MM.1S (cell line): ENCODE results near the gene GNAL.

Source experiments
- EZH2 ChIP-seq: fragments of 300-600 bp; sonication (generic); optimal IDR thresholded peaks from 2 replicates; pipeline ENCODE3; 2017; ENCODE audit warnings: low read depth, mild to moderate bottlenecking, antibody characterized with exemption, low read length, mixed read lengths
- EZH2phosphoT487 ChIP-seq: fragments of 300-600 bp; sonication (generic); IDR thresholded peaks from 2 replicates; pipeline ENCODE4 v1.6.1; 2018; ENCODE audit warnings: antibody characterized with exemption, low read length
- TF ChIP-seq, protein P1 (sequence below): fragments of 300-600 bp; sonication (generic); IDR thresholded peaks from 2 replicates; pipeline ENCODE4 v1.5.1; 2016; ENCODE audit warnings: antibody characterized with exemption, low read length, mixed read lengths

DNA sequence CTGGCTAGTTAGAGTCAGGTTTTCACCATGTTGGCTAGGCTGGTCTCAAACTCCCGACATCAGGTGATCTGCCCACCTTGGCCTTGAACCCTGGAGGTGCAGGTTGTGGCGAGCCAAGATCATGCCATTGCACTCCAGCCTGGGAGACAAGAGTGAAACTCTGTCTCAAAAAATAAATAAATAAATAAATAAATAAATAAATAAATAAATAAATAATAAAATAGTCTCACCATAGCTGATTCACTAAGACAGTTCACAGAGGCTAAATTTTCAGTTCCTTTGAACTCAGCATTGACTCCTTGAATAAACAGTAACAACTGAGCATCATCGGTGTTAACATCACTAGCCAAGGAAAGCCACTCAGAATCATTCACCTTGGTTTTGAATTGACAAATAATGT lies 32.7 kb downstream of the GNAL start:
- TF ChIP-seq, protein P1, sequence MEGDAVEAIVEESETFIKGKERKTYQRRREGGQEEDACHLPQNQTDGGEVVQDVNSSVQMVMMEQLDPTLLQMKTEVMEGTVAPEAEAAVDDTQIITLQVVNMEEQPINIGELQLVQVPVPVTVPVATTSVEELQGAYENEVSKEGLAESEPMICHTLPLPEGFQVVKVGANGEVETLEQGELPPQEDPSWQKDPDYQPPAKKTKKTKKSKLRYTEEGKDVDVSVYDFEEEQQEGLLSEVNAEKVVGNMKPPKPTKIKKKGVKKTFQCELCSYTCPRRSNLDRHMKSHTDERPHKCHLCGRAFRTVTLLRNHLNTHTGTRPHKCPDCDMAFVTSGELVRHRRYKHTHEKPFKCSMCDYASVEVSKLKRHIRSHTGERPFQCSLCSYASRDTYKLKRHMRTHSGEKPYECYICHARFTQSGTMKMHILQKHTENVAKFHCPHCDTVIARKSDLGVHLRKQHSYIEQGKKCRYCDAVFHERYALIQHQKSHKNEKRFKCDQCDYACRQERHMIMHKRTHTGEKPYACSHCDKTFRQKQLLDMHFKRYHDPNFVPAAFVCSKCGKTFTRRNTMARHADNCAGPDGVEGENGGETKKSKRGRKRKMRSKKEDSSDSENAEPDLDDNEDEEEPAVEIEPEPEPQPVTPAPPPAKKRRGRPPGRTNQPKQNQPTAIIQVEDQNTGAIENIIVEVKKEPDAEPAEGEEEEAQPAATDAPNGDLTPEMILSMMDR = no peak
- TF ChIP-seq EZH2phosphoT487 (no peak), EZH2 (no peak)
